ENCODE results near the gene NPAS1.
A peak's percentile ranks its signal among the peaks of the same experiment; 100 is the strongest.

NPAS1 gene

DNA sequence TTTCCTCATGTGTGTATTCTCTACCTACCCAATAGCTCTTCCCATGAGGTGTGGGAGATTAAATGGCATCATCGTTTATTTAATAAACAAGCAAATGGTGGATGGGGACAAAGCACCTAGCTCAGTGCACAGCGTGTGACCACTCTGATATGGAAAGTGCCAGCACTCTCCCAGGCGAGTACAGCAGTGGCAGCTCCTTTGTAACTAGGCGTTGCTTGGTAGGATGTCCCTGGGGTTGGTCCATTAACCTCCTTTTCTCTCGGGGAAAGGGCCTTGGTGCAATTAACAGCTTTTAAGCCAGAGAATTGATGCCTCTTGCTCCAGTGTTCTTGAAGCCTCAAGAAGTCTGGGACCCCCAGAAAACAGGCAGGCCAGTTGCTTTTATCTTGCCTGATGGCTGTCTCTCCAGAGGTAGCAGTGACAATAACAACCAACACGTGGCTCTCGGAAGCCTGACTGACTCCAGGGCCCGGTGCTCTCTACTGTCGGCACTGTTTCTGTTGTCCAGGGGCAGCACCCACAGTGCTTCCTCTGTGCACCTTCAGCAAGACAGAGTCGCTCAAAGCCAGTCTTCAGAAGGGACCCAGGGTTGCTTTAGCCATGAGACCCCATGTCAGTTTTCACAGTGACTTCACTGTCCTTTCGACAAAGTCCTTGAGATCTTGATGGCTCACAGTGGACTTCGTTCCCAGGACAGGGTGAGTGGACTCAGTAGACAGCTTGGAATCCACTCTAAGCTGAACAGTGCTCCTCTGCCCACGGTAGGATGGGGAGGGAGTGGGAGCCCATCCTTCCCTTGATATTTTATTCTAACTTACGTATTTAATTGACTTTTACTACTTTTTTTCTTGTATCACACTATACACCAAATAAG, 33.9 kb upstream of the NPAS1 start:
- no peak for DNase-seq (ENCODE audit: extremely low spot score)
- TF ChIP-seq FOXK2 (IDR thresholded peaks at IDR 0.05): no peak
- TF ChIP-seq CTBP1 (IDR thresholded peaks at IDR 0.05; ENCODE audit: borderline replicate concordance): no peak
- TF ChIP-seq, protein P1, sequence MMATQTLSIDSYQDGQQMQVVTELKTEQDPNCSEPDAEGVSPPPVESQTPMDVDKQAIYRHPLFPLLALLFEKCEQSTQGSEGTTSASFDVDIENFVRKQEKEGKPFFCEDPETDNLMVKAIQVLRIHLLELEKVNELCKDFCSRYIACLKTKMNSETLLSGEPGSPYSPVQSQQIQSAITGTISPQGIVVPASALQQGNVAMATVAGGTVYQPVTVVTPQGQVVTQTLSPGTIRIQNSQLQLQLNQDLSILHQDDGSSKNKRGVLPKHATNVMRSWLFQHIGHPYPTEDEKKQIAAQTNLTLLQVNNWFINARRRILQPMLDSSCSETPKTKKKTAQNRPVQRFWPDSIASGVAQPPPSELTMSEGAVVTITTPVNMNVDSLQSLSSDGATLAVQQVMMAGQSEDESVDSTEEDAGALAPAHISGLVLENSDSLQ (IDR thresholded peaks at IDR 0.05): no peak
- no peak for TF ChIP-seq ELF4 (IDR thresholded peaks at IDR 0.05)
- TF ChIP-seq ARNT (IDR thresholded peaks at IDR 0.05): no peak
- TF ChIP-seq LEF1 (IDR thresholded peaks at IDR 0.05; ENCODE audit: borderline replicate concordance): no peak
- no peak for TF ChIP-seq HDGF (IDR thresholded peaks at IDR 0.05; ENCODE audit: borderline replicate concordance)
- TF ChIP-seq FOXM1 (IDR thresholded peaks at IDR 0.05; ENCODE audit: borderline replicate concordance): no peak
- TF ChIP-seq SUZ12 (IDR thresholded peaks at IDR 0.05): no peak
- no peak for TF ChIP-seq ZNF384 (IDR thresholded peaks at IDR 0.05)
- no peak for TF ChIP-seq L3MBTL2 (conservative IDR thresholded peaks at IDR 0.05)
- TF ChIP-seq FOXA1 (IDR thresholded peaks at IDR 0.05): no peak
- no peak for TF ChIP-seq NFRKB (IDR thresholded peaks at IDR 0.05)
- ChIA-PET CTCF (interaction anchor here (1.0 kb wide), 1 partner anchor 10 kb away, joined by 3 read pairs; no protein-coding TSS in a partner anchor), POLR2A (no interaction called here)

DNA sequence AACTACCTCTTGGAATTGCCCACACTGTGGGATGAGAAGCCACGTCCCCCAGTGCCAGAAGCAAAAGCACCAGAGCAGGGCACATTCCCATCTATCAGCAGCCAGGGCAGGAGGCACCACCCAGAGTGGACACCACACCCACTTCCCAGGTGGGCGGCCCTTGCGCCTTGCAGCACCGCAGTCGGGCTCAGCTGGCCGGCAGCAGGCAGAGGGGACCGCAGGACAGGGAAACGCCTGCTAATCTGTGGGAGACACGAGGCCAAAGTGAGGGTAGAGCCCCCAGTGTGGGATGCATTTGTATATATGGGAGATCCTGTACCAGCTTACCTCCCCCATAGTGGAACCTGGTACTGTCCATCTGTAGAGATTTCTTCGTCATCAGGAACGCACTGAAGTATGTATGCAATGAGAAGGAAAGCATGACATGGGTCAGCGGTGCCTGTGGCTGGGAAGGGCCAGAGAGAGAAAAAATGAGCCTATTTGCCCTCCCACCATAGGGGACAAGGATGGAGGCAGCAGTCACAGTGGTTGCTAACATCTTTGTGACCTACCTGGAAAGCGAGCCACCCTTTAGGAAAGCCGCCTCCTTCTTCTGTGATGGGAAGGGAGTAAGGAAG, 30.9 kb upstream of the NPAS1 start:
- TF ChIP-seq TARDBP (IDR thresholded peaks at IDR 0.05): no peak
- TF ChIP-seq, protein P1 (IDR thresholded peaks at IDR 0.05): no peak
- TF ChIP-seq LEF1 (IDR thresholded peaks at IDR 0.05; ENCODE audit: borderline replicate concordance): no peak
- no peak for TF ChIP-seq HDGF (IDR thresholded peaks at IDR 0.05; ENCODE audit: borderline replicate concordance)
- TF ChIP-seq CTBP1 (IDR thresholded peaks at IDR 0.05; ENCODE audit: borderline replicate concordance): no peak
- TF ChIP-seq SUZ12 (IDR thresholded peaks at IDR 0.05): no peak
- TF ChIP-seq ARNT (IDR thresholded peaks at IDR 0.05): no peak
- TF ChIP-seq ELF4 (IDR thresholded peaks at IDR 0.05): no peak
- no peak for TF ChIP-seq FOXK2 (IDR thresholded peaks at IDR 0.05)
- TF ChIP-seq NFRKB (IDR thresholded peaks at IDR 0.05): no peak
- TF ChIP-seq L3MBTL2 (conservative IDR thresholded peaks at IDR 0.05): no peak
- no peak for TF ChIP-seq BHLHE40 (IDR thresholded peaks at IDR 0.05; ENCODE audit: borderline replicate concordance)
- TF ChIP-seq SP1 (IDR thresholded peaks at IDR 0.05): no peak
- no peak for TF ChIP-seq FOXA1 (IDR thresholded peaks at IDR 0.05)
- TF ChIP-seq FOXM1 (IDR thresholded peaks at IDR 0.05; ENCODE audit: borderline replicate concordance): no peak
- no peak for TF ChIP-seq ZNF384 (IDR thresholded peaks at IDR 0.05)
- POLR2A ChIA-PET: no interaction called here
- CTCF ChIA-PET: no interaction called here
- no peak for DNase-seq (ENCODE audit: extremely low spot score)

DNA sequence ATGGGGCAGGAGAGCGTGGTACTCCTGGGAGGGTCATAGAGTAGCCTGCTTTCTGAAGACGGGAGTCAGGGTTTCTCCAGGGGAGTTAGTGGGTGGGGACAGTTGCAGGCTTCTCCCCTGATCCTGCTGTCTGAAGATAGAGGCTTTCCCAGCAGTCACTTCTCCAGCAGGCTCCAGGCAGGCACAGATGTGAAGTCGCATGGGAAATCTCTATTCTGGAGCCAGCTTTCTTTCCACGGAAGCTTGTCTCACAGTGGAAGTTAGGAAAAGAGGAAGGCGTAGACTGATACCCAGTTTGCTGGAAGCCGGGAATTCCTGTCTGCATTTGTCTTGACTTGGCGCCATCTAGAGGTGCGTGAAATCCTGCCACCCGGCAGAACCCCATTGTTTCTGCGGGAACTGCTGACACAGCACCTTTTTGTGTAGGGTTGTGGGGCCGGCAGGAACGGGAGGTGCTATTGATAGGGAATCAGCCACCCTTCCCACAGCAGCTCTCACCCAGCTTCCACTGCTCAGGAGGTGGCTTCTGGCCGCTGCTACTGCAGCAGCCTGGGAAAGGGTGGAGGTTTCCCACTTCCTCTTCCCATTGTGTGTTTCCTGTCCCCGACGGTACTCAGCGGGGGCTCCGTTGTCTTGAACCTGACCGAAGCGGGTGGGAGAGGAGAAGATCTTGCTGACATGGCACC, 28.5 kb upstream of the NPAS1 start:
- ChIA-PET CTCF (interaction anchor here (0.6 to 1.8 kb wide), 12 partner anchors 15 to 151 kb away, joined by 3 to 9 read pairs (median 4); partner anchors contain the start of gene ZC3H4), POLR2A (interaction anchor here (1.0 to 1.4 kb wide), 3 partner anchors 128 to 135 kb away, joined by 5 to 6 read pairs (median 6); no protein-coding TSS in a partner anchor)
- TF ChIP-seq, protein P1 (IDR thresholded peaks at IDR 0.05): no peak
- TF ChIP-seq SP1 (IDR thresholded peaks at IDR 0.05) (no peak), LEF1 (IDR thresholded peaks at IDR 0.05; ENCODE audit: borderline replicate concordance) (no peak), CTBP1 (IDR thresholded peaks at IDR 0.05; ENCODE audit: borderline replicate concordance) (no peak), FOXM1 (IDR thresholded peaks at IDR 0.05; ENCODE audit: borderline replicate concordance) (no peak), L3MBTL2 (conservative IDR thresholded peaks at IDR 0.05) (no peak), NFRKB (IDR thresholded peaks at IDR 0.05) (no peak), ELF4 (IDR thresholded peaks at IDR 0.05) (no peak), BHLHE40 (IDR thresholded peaks at IDR 0.05; ENCODE audit: borderline replicate concordance) (no peak), ZNF384 (IDR thresholded peaks at IDR 0.05) (no peak), TARDBP (IDR thresholded peaks at IDR 0.05) (no peak), FOXK2 (IDR thresholded peaks at IDR 0.05) (no peak), ARNT (IDR thresholded peaks at IDR 0.05) (no peak), FOXA1 (IDR thresholded peaks at IDR 0.05) (no peak), SUZ12 (IDR thresholded peaks at IDR 0.05) (no peak), HDGF (IDR thresholded peaks at IDR 0.05; ENCODE audit: borderline replicate concordance) (no peak)
- DNase-seq (ENCODE audit: extremely low spot score): peak; percentile 77

DNA sequence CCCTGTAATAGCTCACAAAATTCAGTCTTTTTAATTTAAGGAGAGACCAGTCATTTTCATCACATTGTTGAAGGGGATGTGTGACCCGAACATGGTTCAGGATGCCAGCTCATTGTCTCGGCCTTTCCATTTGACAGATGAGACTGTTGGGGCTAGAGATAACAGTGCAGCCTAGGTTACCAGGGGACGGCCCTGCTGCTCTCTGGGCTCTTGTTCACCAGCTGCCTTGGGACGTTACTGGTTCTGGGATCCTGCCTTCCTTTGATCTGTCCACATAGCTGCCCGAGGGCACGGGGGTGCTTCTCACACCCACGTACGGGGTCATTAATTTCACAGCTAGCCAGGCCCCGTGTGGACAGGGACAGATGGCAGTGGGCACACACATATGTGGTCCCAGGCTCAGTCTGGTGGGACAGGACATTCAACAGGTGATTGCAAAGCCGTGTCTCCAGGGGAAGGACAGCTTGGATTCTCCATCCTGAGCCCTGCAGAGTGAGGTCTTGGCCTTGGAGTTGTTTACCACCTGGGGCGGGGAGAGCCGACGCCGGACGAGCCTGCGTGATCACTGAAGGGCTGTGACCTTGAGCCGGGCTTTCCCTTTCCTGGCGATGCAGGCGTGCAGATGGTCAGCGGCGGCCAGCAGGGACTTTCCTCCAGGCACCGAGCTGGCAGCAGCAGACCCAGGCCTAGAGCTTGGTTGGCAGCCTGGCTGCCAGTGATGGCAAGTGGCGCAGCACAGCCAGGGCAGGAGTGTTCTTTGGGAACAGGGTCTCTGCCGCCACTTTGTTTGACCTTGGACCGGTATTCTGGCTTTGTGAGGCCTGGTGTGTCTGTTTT, 26.7 kb upstream of the NPAS1 start:
- DNase-seq (ENCODE audit: extremely low spot score): no peak
- CTCF ChIA-PET: interaction anchor here (0.7 kb wide), 1 partner anchor 320 kb away, joined by 3 read pairs; no protein-coding TSS in a partner anchor
- TF ChIP-seq FOXA1 (IDR thresholded peaks at IDR 0.05) (no peak), BHLHE40 (IDR thresholded peaks at IDR 0.05; ENCODE audit: borderline replicate concordance) (no peak), FOXM1 (IDR thresholded peaks at IDR 0.05; ENCODE audit: borderline replicate concordance) (no peak), HDGF (IDR thresholded peaks at IDR 0.05; ENCODE audit: borderline replicate concordance) (no peak), SUZ12 (IDR thresholded peaks at IDR 0.05) (no peak), NFRKB (IDR thresholded peaks at IDR 0.05) (no peak), ARNT (IDR thresholded peaks at IDR 0.05) (no peak), TARDBP (IDR thresholded peaks at IDR 0.05) (no peak), ZNF384 (IDR thresholded peaks at IDR 0.05) (no peak), FOXK2 (IDR thresholded peaks at IDR 0.05) (no peak), CTBP1 (IDR thresholded peaks at IDR 0.05; ENCODE audit: borderline replicate concordance) (no peak), SP1 (IDR thresholded peaks at IDR 0.05) (no peak), L3MBTL2 (conservative IDR thresholded peaks at IDR 0.05) (no peak), ELF4 (IDR thresholded peaks at IDR 0.05) (no peak), LEF1 (IDR thresholded peaks at IDR 0.05; ENCODE audit: borderline replicate concordance) (no peak)
- TF ChIP-seq, protein P1 (IDR thresholded peaks at IDR 0.05): no peak
- POLR2A ChIA-PET: interaction anchor here (1.3 kb wide), 1 partner anchor 142 kb away, joined by 6 read pairs; the partner anchor contains the start of gene AP2S1
